Measurements from ENCODE around the gene LRMDA. TPM values are rescaled to one million over a fixed set of nuclear protein-coding genes. Genes with fewer than 3 reads are reported as not detected.

Gene LRMDA
- total and polyA plus RNA-seq, 12 donors, result 30.7 to 132 (median 78.1) TPM

GRCh38 chr10:76352300-76352699 lies 920.9 kb downstream of the LRMDA start:
- TF ChIP-seq POLR2A (IDR thresholded peaks at IDR 0.05) (no peak), CTCF (IDR thresholded peaks at IDR 0.05) (no peak)
- no peaks in the 10 kb centered on the region for H3K9me3 ChIP-seq (replicated peaks in 1 of 3)
- H3K27ac ChIP-seq, result no peak overlapping the region
- no peaks in the 10 kb centered on the region for H3K4me1 ChIP-seq (replicated peaks in 1 of 2)
- DNase-seq, result no peak
- no peaks in the 10 kb centered on the region for H3K27me3 ChIP-seq
- intact Hi-C loops (cut with DNase I), result no loop called here
- no peak overlapping the region for H3K4me3 ChIP-seq
- 90 to 96% (median 93%) methylated on average over 5 of the region's 5 CpGs for WGBS, 4 donors
- no peaks in the 10 kb centered on the region for H3K36me3 ChIP-seq (replicated peaks in 1 of 2)

GRCh38 chr10:76353237-76353851 lies 921.9 kb downstream of the LRMDA start:
- no peaks in the 10 kb centered on the region for H3K27me3 ChIP-seq
- no peak overlapping the region for H3K27ac ChIP-seq
- no peak for DNase-seq
- H3K9me3 ChIP-seq (replicated peaks in 1 of 3), result no peaks in the 10 kb centered on the region
- no peaks in the 10 kb centered on the region for H3K4me1 ChIP-seq (replicated peaks in 1 of 2)
- no peak overlapping the region for H3K4me3 ChIP-seq
- 80 to 84% (median 82%) methylated on average over 6 of the region's 6 CpGs for WGBS, 4 donors
- TF ChIP-seq POLR2A (IDR thresholded peaks at IDR 0.05), result no peak
- no peak for TF ChIP-seq CTCF (IDR thresholded peaks at IDR 0.05)
- intact Hi-C loops (cut with DNase I), result no loop called here
- no peaks in the 10 kb centered on the region for H3K36me3 ChIP-seq (replicated peaks in 1 of 2)

GRCh38 chr10:76354212-76354738 lies 922.9 kb downstream of the LRMDA start:
- Histone ChIP-seq H3K27ac (no peak overlapping the region), H3K36me3 (replicated peaks in 1 of 2) (no peaks in the 10 kb centered on the region), H3K9me3 (replicated peaks in 1 of 3) (no peaks in the 10 kb centered on the region), H3K4me3 (no peak overlapping the region), H3K27me3 (no peaks in the 10 kb centered on the region), H3K4me1 (replicated peaks in 1 of 2) (no peaks in the 10 kb centered on the region)
- no peak for DNase-seq
- TF ChIP-seq CTCF (IDR thresholded peaks at IDR 0.05), result no peak
- no peak for TF ChIP-seq POLR2A (IDR thresholded peaks at IDR 0.05)
- intact Hi-C loops (cut with DNase I), result no loop called here
- WGBS, 4 donors, result 92 to 100% (median 93%) methylated on average over 2 of the region's 2 CpGs

- DNase-seq, result no peak
- Histone ChIP-seq H3K27ac (no peak overlapping the region), H3K4me3 (no peak overlapping the region), H3K36me3 (replicated peaks in 1 of 2) (no peaks in the 10 kb centered on the region), H3K4me1 (replicated peaks in 1 of 2) (no peaks in the 10 kb centered on the region), H3K9me3 (replicated peaks in 1 of 3) (no peaks in the 10 kb centered on the region), H3K27me3 (no peaks in the 10 kb centered on the region)
- WGBS, 4 donors, result 85 to 88% (median 88%) methylated on average over 4 of the region's 4 CpGs
- intact Hi-C loops (cut with DNase I), result no loop called here
- no peak for TF ChIP-seq CTCF (IDR thresholded peaks at IDR 0.05)
- no peak for TF ChIP-seq POLR2A (IDR thresholded peaks at IDR 0.05)
These were observed 923.5 kb downstream of the LRMDA start for GRCh38 chr10:76354921-76355320.

All from adrenal gland (tissue), 12 donors.